GM04504 (cell line): ENCODE results near the gene CAMTA1.

ENCODE experiments used
- DNase-seq: peaks from one replicate; pipeline ENCODE4 v3.0.0-alpha.2; 2012; ENCODE audit warnings: low read depth

The CAMTA1 gene

DNA sequence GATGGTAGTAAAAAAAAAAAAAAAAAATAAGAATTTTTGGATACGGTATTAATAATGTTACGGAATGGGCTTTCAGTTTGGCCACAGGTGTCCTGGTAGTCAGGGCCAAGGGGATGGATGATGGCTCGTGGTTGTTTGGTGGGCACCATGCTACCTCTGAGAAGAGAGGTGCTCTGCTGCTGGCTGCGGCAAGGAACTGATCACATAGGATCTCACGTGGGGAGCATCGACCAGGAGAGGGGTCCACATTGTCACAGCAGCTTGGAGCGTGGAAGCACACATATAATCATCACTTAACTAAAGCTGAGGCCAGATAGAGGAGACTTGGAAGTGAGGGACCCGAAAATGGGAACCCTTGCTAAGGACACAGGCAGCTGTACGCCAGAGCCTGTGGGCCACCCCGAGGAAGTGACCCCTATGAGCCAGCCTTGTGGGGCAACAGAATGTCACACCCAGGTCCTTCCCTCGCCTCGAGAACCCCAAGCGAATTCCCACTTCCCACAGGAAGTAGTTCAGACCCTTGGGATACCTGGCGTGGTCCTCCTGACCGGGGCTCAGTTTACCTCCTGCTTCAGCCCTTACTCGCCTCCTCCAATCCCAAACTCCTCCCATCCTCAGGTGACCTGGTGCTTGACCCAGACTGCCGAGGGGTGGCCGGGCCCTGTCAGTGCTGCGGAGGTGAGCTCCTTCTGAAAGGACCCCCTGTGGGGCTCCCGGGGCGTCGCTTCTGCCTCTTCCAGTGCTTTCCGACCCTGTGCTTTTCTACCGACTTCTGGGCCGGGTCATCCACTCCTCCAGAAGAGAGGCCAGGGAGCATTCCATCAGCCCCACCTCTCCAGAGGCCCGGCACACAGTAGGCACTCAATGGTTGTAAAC is 222.0 kb downstream of the CAMTA1 start:
- no peak for DNase-seq

DNA sequence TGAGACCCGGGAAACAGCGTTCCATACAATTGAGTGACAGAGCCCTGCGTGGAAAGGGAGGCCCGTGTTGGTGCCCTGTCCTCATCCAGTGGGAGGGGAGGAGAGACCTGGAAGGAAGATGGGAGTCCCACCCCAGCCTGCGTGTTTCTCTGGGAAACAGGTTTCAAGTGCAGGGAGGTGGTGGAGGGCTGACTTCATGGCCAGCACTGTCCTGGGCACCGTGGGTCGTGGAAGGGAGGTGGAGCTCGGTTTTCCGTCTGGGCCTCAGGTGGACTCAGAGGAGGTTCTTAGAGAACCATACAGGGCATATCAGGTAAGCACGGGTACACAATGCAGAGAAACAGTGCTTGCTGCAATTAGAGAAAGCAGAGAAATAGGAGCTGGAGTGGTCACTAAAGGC is 222.6 kb downstream of the CAMTA1 start:
- no peak for DNase-seq

DNA sequence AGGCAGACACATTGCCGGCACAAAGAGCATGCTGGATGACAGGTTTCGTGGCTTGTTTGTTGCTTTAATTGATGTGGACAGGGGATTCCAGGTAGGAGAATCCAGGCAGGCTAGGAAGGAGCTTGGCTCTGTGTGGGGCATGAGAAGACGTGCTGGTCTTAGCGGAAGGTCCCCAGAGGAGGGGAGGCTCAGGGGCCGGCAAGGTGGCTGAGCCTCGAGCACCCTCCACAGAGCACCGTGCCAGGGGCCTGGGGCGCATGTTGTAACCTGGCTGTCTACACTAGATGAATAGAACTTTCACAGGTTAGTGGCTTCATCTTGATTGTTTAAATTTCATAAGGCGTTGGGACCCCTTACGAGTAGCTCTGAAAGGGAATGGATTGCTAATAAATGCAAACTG is 223.1 kb downstream of the CAMTA1 start:
- no peak for DNase-seq

DNA sequence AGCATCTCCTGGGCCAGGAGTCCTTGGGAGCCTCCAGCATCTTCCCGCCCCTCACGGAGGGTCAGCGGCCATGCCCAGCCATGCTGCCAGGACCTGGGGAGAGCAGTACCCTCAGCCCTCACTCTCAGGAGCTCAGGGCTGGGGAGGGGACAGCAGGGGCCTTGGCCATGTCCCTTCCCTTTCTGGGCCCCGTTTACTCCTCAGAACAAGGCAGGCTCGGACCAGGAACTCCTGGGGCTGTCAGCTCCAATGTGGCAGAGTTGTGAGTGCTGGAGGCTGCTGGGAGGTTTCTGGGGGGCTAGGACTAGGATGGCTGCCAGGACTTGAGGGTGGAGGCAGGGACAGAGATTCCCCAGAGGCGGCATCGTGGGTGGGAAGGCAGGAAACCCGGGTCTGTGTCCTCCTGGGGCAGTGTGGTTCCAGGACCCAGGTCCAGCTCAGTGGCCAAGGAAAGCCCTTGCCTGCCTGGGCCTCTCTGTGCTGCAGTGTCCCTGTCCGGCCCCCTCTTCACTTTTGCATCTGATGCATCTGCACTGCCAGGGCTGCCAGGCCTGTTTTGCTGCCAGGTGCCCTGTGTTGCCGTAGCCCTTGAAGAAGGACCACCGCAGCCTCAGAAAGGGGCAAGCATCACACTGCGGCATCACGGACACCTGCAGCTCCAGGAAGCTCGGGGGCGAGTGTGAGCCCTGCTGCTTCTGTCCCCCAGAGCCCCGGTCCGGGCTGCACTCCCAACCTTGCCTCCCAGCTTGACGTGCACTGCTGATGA is 223.9 kb downstream of the CAMTA1 start:
- DNase-seq: no peak

DNA sequence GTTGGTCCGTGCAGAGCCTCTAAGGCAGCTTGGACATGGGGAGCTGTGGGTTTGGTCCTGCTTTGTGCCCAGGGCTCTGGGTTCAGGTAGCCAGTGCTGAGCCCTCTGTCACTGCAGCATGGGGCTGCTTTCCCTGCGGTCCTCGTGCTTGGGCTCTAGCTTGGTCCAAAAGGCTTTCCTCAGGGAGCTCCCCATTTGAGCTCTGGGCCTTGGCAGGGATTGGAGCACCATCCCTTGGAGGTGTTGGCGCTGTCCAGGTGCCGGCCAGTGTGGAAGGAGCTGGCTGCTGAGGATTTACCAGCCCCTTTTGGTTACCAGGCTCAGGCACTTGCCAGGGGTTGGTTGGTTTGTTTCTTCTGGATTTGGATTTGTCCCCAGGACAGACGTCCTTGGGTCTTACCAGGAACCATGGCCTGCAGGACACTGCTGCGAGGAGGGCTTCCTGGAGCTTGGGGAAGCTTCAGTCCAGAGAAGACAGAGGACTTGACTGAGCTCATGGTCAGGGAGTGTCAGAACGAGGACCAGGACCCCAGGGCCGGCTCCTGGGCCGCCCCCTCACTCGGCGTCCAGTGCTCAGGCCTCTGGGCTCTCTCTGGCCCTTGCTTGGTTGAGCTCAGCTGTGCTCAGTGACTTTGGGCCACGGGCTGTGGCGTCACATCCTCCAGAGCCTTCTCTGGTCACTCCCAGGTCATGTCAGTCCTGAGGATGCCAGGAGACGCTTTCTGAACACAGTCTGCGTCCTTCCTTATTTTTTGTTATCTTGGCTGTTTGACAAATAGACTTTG is 224.7 kb downstream of the CAMTA1 start:
- no peak for DNase-seq

DNA sequence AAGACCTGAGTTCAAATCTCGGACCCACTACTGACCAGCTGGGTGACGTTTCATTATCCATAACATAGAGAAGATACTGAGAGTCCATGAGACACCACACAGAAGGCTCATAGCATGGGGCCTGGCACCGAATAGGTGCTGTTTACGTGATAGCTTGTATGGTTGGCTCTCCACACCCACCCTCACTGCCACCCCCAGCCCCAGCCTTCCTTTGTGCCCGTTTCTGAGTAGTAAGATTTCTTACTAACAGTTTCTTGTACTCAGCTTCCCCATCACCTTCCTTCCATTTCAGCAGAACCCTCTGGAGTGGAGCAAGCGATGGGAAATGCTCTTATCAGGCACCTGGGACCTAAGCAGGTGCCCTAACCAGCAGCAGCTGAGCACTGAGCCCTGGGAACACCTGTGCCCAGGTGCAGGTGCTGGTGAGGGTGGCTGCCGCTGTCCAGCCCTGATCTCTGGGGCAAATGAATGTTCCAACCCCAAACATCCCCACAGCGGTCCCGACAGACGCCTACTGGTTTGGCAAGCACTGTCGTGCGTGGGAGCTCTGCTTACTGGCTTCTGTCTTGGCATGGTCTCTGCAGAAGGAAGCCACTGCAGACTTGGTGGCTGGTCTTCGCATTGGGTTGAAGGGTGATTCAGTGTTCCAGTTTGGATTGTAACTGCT is 225.4 kb downstream of the CAMTA1 start:
- DNase-seq: no peak

DNA sequence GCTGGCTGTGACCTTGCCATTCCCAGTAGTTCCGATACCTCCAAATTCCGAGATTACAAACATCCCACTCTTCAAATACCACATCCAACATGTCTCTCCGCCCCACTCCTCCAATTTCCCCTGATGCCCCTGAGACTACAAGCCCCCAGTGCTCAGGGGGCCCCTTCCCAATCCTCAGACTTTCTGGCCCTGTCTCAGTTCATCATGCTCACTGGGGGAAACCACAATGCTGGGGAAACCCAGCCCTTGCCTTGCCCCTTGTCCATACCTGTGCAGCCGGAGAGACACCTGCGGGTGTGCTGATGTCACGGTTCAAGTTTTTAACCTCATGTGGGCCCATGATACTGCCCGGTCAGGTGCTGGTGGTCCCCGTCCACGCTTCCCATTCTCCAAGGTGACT is 226.6 kb downstream of the CAMTA1 start:
- DNase-seq: no peak

DNA sequence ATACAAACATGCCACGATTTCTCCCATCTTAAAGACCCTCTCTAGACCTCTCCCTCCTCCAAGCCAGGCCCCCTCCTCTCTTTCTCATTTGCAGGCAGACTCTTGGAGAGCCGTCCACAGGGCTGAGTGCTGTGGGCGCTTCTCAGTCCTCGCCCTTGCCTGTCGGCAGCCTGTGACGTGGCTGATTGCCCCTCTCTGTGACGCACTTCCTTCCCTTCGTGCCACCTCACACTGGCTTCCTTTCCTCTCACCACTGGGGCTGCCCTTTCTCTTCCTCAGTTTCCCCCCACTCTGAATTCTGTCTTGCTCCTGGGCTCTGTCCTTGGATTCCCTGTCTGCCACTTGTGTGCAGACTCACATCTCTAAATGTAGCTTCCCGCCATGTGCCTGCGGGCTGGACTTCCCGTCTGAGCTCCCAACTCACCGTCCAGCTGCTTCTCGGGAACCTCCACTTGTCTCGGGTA is 227.2 kb downstream of the CAMTA1 start:
- no peak for DNase-seq

DNA sequence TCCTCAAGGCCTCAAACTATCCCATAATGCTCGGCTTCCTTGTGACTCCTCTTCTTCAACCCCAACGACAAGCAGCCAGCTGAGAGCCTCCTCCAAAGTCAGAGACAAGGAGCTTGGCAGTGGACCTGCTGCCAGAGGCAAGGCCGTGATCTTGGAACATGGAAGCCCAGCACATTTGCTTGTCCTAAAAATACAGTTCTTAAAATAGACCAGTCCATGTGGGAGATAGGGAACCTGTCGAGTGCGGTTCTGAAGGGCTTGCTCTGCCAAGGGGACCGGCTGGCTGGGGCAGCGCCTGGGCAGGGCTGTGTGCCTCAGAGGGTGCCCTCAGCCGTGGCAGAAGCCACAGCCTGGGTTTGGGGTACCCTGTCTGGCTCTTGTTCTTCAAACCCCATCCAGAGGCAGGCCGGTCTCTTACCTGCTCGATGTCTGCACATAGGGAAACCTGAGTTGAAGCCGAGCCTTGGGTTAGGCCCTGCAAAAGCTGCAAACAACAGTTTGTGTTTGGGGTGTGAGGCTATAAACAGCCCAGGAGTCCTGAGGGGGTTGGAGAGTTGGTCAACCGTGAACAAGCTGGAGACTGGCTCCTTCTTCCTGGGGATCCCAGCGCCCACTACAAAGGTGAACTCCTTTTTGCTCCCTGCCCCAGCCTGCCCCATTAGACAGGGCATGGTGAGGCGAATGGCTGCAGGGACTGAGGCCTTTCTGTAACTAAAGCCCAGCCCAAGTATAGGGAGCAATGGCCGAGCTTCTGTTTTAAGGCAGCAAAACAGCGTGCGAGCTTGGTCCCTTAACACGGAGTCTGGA is 228.8 kb downstream of the CAMTA1 start:
- DNase-seq: no peak

DNA sequence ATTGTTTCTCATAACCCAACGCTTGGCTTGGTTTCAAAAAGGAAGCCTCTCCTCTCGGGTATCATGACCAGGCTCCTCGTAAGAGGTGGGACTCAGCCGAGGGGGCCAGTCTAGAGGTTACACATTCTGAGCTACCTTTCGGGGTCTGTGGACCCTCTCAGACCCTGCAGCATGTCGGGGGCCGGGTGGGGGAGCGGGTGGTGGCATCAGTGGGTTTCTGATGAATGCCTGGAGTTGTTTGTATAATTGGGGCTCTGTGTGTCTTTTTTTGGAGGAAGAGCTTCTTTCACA is 229.3 kb downstream of the CAMTA1 start:
- no peak for DNase-seq

DNA sequence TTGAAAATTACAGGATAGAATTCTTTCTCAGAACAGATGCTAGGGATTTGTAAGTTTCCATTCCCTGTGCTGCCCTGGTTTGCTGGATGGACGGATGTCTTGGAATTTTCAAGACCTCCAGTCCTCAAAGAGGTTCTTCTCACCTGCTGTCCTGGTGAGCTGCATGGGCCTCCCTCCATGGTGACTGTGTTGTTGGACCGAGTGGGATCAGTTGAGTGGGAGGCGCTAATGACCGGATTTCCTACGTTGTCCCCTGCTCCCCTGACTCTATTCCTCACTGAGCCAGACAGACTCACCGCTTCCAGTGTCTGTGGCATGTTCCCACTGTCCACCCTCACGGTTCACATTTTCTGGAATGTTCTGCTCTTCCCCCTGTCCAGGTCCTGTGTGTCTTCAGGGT is 229.8 kb downstream of the CAMTA1 start:
- DNase-seq: no peak

DNA sequence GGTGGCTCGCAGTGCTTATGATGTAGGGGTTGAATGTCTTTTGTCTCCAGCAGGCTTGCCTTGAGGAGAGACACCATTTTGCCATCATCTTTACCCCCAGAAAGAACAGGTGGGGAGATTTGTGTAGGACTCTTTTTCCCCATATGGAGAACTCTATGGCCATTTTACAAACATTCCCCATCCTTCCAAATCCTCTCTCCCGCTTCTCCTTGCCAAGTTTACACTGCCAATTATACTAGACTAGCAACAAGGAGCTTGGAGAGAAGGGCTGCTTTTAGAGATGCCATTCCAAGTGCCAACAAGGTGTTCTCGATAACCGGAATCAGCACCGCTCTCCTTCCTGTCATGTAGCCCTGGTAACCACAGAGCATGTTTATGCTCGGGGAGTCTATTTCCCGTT is 233.1 kb downstream of the CAMTA1 start:
- DNase-seq: no peak

DNA sequence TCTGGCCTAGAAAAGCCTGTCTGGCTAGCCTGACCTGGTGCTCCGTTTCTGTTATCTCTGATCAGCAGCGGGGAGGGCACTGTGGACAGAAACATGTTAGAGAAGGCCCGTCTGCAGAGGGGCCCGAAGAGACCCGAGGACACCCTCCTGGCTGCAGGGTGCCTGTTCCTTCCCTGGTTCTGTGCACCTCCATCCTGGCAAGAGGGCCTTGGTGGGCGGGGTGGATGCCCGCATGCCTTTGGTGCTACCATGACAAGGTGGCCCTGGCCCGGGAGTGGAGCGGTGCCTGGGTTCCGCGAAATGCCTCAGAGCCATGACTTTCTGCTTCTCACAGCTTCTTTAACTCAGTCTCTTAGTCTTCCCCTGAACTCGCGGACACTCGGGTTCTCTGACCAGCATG is 233.6 kb downstream of the CAMTA1 start:
- no peak for DNase-seq

DNA sequence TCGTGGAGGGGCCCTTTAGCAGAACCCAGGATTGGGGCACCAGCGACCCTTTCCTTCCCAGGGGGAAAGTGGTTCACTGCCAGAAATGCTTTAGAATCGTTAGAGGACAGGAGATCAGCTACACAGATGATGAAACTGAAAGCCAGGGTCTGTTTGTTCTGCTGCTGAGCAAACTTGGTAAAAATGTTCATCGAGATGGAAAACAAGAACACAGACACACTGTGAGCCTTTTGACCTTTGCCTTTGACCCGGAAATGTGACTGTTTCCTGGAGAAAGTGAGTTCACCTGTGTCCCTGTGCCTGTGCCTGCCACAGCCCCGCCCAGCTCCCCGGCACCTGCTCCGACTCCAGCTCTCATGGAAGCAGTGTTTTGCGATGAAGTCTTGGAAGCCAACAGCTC is 234.3 kb downstream of the CAMTA1 start:
- no peak for DNase-seq

DNA sequence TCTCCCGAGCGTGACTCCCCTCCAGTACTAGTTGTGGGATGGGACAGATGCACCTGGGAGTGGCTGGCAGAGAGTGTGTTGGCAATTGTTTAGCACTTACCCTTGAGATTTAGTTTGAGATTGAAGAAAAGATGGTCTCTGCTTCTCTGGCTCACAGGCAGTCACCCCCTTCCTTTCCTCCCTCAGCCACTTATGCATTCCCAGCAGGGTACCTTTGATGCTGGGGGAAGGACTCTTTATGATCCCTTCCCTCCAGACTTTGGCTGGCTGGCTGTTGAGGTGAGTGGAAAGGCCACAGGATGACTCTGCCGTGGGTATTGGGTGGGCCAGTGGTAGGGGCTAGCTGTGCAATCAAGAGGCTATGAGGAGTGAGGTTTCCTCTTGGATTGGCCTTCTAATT is 236.8 kb downstream of the CAMTA1 start:
- no peak for DNase-seq

DNA sequence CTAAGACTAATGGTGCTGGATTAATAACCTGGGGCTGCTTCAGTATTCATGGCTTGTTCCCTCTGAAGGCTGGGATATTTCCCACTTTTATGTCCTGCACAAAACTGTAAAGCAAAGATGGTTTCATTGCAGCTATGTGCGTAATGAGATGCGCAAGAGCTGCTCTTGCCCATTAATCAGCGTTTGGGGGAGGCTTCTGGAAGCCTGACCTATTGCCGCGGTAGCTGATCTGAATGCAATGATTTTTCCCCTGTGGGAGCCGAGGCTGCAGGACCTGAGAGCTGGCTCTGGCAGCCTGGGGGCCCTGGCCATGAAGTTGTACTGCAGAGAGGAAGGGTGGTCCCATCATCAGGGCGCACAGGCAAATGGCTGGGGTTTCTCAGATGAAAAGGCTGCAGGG is 239.8 kb downstream of the CAMTA1 start:
- DNase-seq: no peak

DNA sequence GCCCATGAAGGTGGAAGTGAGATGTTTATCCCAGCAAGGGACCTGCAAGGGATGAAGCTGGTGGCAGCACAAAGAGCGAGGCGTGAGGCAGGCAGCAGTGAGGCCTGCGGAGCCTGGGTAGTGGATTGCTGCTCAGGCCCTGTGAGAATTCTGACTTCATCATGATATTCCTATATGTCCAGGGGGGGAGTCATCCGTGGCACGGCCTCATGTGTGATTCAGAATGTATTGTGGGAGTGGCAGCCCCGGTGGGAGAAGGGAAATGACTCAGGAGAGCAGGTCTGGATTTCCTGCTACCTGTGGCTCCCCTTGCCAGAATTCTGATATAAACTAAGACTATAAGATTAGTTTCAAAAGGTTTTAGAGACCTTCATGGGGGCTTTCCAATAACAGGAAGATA is 240.9 kb downstream of the CAMTA1 start:
- DNase-seq: no peak

DNA sequence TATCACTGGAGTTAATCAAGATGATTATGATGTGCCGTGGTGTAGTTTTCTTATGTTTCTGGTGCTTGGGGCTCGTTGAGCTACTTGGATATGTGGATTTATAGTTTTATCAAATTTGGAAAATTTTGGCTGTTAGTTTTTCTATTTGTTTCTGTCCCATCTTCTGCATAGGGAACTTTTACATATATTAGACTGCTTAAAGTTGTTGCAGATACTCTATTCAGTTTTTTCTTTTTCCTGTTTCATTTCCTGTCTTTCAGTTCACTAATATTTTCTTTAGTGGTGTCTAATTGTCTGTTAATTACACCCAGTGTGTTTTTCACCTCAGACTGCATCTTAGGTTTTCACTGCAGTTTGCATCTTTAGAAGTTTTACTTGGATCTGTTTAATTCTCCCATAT is 247.7 kb downstream of the CAMTA1 start:
- DNase-seq: no peak

DNA sequence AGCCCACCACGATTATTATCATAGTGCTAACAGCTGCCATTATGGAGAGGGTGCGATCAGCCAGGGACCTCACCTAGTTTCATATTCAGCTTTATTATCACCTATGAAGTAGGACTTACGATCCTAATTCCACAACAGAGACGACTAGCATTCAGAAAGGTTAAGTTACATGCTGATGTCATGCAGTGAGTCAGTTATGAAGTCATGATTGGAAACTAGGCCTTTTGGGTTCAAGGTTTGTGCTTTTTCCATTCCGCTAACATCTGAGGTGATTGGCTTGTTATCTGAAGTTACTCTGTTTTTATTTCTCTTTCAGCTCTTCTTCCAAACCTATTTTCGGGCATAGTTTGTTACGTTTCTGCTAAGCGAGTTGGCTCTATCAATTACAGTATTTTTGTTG is 251.1 kb downstream of the CAMTA1 start:
- DNase-seq: no peak

DNA sequence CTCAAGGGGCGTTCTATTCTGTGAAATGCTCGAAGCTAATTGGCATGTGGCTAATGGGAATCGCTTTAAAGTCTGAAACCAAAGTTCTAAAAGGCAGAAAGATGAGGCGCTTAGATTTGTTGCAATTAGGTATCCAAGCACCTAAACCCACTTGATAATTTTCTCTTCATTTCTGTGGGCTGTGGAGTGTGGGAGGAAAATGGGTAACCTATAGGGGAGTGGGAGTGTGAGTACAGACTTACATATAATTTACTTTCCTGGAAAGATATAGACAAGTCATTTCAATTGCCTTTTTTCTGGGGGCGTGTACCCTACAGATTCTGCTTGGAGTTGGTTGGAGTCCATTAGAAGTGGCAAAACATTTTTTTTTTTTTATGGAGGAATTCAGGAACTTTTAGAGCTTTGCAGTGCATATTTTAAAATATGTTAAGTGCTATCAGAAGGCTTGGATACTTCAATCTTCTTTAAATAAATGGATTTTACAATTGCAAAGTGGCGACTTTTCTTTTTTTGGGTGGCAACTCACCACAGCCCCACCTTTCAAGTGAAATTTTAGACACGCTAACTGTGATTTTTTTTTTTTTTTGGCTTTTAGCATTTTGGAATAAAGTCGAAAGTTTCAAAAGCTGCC is 254.5 kb downstream of the CAMTA1 start:
- DNase-seq: no peak
